NB4 (cell line): ENCODE measurements around the gene IGFBP4.
A peak's percentile ranks its signal among the peaks of the same experiment; 100 is the strongest.
"Not testable (repeated sequence)": the region's sequence is repeated elsewhere in the genome, so short reads cannot be mapped to it uniquely, and the experiment has no call there.

Experiments
- DNase-seq: peaks from one replicate; pipeline ENCODE4 v3.0.0; 2010; ENCODE audit warnings: low read depth
- H3K4me3 ChIP-seq: one replicate; pipeline ENCODE4 v1.5.1; 2011; ENCODE audit warnings: mild to moderate bottlenecking, low read depth, low read length, moderate library complexity
- MYC ChIP-seq: IDR thresholded peaks from 2 replicates; pipeline ENCODE4 v1.6.1; 2011; ENCODE audit warnings: low read depth, low read length
- POLR2A ChIP-seq: IDR thresholded peaks from 2 replicates; pipeline ENCODE4 v1.6.1; 2011; ENCODE audit warnings: mild to moderate bottlenecking; ENCODE audit not compliant: insufficient read length; ENCODE audit errors: extremely low read depth
- TF ChIP-seq, protein P1 (sequence below): IDR thresholded peaks from one replicate; pipeline ENCODE4 v1.5.1; 2012; ENCODE audit warnings: low read depth, low read length
- TF ChIP-seq, protein P2 (sequence below): IDR thresholded peaks from 2 replicates; pipeline ENCODE4 v1.6.1; 2011; ENCODE audit warnings: low read depth, low read length

Gene IGFBP4

DNA sequence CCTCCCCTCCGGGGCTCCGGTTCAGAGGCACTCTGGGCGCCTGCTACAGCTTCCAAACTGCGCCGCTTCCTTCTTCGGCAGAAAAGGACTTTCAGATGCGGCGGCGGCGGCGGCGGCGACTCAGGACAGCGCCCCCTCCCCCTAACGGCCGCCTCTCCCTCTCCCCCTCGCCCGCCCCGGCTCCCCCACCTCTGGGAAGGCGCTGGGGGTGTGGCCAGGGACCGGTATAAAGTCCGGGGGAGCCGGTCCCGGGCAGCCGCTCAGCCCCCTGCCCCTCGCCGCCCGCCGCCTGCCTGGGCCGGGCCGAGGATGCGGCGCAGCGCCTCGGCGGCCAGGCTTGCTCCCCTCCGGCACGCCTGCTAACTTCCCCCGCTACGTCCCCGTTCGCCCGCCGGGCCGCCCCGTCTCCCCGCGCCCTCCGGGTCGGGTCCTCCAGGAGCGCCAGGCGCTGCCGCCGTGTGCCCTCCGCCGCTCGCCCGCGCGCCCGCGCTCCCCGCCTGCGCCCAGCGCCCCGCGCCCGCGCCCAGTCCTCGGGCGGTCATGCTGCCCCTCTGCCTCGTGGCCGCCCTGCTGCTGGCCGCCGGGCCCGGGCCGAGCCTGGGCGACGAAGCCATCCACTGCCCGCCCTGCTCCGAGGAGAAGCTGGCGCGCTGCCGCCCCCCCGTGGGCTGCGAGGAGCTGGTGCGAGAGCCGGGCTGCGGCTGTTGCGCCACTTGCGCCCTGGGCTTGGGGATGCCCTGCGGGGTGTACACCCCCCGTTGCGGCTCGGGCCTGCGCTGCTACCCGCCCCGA lies at the start of gene IGFBP4:
Gene IGFBP4 (plus strand): TSS at position 255 of the 792 bp plus-strand sequence. CDS start 286 bp downstream, at position 541.
- DNase-seq: peak; percentile 91
- H3K4me3 ChIP-seq: peak within 1 kb of the TSS; percentile 80
- TF ChIP-seq, protein P1, sequence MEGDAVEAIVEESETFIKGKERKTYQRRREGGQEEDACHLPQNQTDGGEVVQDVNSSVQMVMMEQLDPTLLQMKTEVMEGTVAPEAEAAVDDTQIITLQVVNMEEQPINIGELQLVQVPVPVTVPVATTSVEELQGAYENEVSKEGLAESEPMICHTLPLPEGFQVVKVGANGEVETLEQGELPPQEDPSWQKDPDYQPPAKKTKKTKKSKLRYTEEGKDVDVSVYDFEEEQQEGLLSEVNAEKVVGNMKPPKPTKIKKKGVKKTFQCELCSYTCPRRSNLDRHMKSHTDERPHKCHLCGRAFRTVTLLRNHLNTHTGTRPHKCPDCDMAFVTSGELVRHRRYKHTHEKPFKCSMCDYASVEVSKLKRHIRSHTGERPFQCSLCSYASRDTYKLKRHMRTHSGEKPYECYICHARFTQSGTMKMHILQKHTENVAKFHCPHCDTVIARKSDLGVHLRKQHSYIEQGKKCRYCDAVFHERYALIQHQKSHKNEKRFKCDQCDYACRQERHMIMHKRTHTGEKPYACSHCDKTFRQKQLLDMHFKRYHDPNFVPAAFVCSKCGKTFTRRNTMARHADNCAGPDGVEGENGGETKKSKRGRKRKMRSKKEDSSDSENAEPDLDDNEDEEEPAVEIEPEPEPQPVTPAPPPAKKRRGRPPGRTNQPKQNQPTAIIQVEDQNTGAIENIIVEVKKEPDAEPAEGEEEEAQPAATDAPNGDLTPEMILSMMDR: peak; percentile 38
- TF ChIP-seq POLR2A (peak; percentile 71), MYC (peak; percentile 66)
- TF ChIP-seq, protein P2, sequence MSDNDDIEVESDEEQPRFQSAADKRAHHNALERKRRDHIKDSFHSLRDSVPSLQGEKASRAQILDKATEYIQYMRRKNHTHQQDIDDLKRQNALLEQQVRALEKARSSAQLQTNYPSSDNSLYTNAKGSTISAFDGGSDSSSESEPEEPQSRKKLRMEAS: peak; percentile 35; the same call in 1 of the 2 replicates

DNA sequence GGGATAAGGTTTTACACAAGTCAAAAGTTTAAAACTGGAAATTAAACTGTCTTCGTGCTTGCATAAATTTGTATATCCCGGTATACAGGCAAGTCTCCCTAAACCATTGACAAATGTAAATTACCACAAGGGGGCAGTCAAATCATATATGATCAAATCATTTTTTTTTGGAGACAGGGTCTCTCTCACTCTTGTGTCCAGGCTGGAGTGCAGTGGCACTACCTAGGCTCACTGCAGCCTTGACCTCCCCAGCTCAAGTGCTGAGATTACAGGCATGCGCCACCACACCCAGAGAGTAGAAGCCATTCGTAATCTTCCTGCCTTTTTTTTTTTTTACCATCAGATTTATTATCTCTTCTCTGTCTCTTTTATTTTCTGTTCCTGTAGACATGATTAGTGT lies 44.1 kb upstream of the IGFBP4 start:
- H3K4me3 ChIP-seq: no peak overlapping the region
- peak; percentile 67 for DNase-seq
- no peak for TF ChIP-seq MYC
- TF ChIP-seq POLR2A: no peak
- TF ChIP-seq, protein P2: no peak
- TF ChIP-seq, protein P1: peak; percentile 28

DNA sequence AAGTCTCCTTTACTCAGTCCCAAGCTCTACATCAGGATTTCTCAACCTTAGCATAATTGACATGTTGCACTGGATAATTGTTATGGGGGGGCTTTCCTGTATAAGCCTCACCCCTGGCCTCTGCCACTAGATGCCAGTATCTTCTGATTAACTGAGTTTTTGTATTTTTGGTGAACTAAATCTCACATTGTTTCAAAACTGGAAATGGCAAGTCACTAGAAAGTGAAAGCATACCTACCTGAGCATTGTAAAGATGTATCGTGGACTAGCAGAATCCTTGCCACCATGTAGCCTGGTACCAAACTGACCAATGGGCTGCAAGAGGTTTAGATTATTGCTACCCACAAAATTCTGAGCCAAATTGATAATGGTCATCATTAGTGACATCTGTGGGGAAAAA lies 40.6 kb upstream of the IGFBP4 start:
- no peak overlapping the region for H3K4me3 ChIP-seq
- TF ChIP-seq, protein P2: no peak
- TF ChIP-seq MYC: no peak
- TF ChIP-seq, protein P1: no peak
- no peak for TF ChIP-seq POLR2A
- no peak for DNase-seq

DNA sequence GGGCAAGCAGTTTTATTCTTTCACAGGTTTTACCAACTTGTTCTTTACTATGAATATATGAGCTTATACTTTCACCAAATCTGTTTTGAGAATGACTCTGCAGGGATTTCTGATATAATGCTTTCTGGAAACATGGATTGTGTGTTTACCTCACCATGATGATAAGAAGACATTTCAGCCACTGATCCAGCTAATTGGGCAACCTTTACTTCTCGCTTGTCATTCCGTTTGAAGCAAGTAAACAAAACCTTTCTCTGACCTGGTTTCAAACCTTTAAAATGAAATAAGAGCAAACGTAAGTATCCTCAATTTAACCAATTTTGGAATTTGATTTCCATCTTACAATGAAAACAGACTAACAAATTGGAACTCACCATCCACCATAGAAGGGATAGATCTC lies 39.2 kb upstream of the IGFBP4 start:
- no peak for DNase-seq
- H3K4me3 ChIP-seq: no peak overlapping the region
- TF ChIP-seq, protein P1: no peak
- TF ChIP-seq POLR2A (no peak), MYC (no peak)
- TF ChIP-seq, protein P2: no peak

DNA sequence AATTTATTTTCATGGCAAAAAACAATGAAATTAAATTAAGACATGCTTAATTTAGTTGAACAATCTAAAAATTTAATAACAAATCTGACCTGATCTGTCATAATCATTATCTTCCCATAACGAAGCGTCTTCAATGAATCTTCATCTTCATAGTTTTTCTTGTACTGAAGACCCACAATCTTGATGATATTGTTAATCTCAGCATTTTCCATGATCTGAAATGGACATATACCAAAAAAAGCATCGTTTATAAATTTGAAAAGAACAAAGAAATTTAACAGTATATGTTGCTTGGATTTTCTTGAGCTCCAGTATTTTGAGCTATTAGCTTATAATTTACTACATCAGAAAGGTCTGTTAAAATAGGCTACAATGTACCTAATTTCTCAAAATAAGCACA lies 35.8 kb upstream of the IGFBP4 start:
- TF ChIP-seq MYC: no peak
- no peak for TF ChIP-seq POLR2A
- TF ChIP-seq, protein P1: no peak
- TF ChIP-seq, protein P2: no peak
- no peak for DNase-seq
- H3K4me3 ChIP-seq: no peak overlapping the region

DNA sequence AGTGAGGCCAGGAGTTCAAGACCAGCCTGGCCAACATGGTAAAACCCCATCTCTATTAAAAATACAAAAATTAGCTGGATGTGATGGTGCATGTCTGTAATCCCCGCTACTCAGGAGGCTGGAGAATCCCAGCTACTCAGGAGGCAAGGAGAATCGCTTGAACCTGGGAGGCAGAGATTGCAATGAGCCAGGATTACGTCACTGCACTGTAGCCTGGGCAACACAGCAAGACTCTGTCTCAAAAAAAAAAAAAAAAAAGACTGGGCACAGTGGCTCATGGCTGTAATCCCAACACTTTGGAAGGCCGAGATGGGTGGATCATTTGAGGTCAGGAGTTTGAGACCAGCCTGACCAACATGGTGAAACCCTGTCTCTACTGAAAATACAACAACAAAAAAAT lies 33.7 kb upstream of the IGFBP4 start:
- not testable (repeated sequence) for H3K4me3 ChIP-seq, DNase-seq
